NCI-H446 treated with DMSO at 0.1 percent for 48 hours (cell line): ENCODE measurements around the gene AUP1.

Experiments
- DNase-seq: peaks from one replicate; lab custom pipeline; 2025; lab: John Stamatoyannopoulos, UW

AUP1 gene

GRCh38 chr2:74535440-74535965 is 6.0 kb upstream of the AUP1 start:
- no peak for DNase-seq

- no peak for DNase-seq
Observed at GRCh38 chr2:74534411-74534810, 4.9 kb upstream of the AUP1 start.

GRCh38 chr2:74533464-74533863 is 4.0 kb upstream of the AUP1 start:
- DNase-seq, result no peak

- DNase-seq, result peak; percentile 8
Observed at GRCh38 chr2:74532222-74532621, 2.7 kb upstream of the AUP1 start.

- no peak for DNase-seq
Observed at GRCh38 chr2:74531666-74532065, 2.2 kb upstream of the AUP1 start.

- peak; percentile 4 for DNase-seq
Observed at GRCh38 chr2:74530239-74531187, 1.0 kb upstream of the AUP1 start.

GRCh38 chr2:74528600-74529356 is 728 bp downstream of the AUP1 start:
- no peak for DNase-seq

- DNase-seq, result no peak
Observed at GRCh38 chr2:74527741-74528140, 1.8 kb downstream of the AUP1 start.

- DNase-seq, result no peak
Observed at GRCh38 chr2:74526649-74527230, 2.8 kb downstream of the AUP1 start.

GRCh38 chr2:74525717-74526648 is 3.5 kb downstream of the AUP1 start, which contains the start of gene DQX1:
DQX1 (minus strand) TSS chr2:74526231; CDS start chr2:74525729, 502 bp downstream.
- no peak for DNase-seq

GRCh38 chr2:74524955-74525716 is 4.4 kb downstream of the AUP1 start:
- DNase-seq, result no peak

GRCh38 chr2:74524005-74524404 is 5.5 kb downstream of the AUP1 start:
- DNase-seq, result no peak

- no peak for DNase-seq
Observed at GRCh38 chr2:74522516-74522915, 7.0 kb downstream of the AUP1 start.

- no peak for DNase-seq
Observed at GRCh38 chr2:74516650-74517049, 12.9 kb downstream of the AUP1 start.

GRCh38 chr2:74515981-74516633 is 13.4 kb downstream of the AUP1 start:
- no peak for DNase-seq

GRCh38 chr2:74515271-74515980 is 14.1 kb downstream of the AUP1 start:
- no peak for DNase-seq

- DNase-seq, result no peak
Observed at GRCh38 chr2:74514368-74515270, 14.9 kb downstream of the AUP1 start, which contains the start of gene TLX2. TLX2 (plus strand) TSS chr2:74514450; CDS start chr2:74514807, 357 bp downstream.
